Uterus (tissue), 4 donors: ENCODE results near the gene RB1. TPM values are rescaled to one million over a fixed set of nuclear protein-coding genes. Genes with fewer than 3 reads are reported as not detected.

Experiments
- DNase-seq, 2 donors: peaks; one replicate each; pipeline ENCODE4 v3.0.0-alpha.2; 2019 to 2020
- H3K27ac ChIP-seq, 2 donors: fragments of 200-600 bp; sonication (generic); 1 replicate in 1 of 2; 2 replicates in 1 of 2; pipeline ENCODE4 v1.5.1; 2016 to 2018
- H3K27me3 ChIP-seq, 2 donors: fragments of 200-600 bp; sonication (generic); one replicate each; pipeline ENCODE4 v1.5.1; 2018 to 2019; ENCODE audit warnings: control low read depth in 1 of 2
- H3K36me3 ChIP-seq, 2 donors: fragments of 200-600 bp; sonication (generic); one replicate each; pipeline ENCODE4 v1.5.1; 2019; ENCODE audit warnings: control low read depth in 1 of 2
- H3K4me1 ChIP-seq, 2 donors: fragments of 200-600 bp; sonication (generic); one replicate each; pipeline ENCODE4 v1.5.1; 2018 to 2019; ENCODE audit warnings: control low read depth in 1 of 2
- H3K4me3 ChIP-seq, 2 donors: fragments of 200-600 bp; sonication (generic); 1 replicate in 1 of 2; 2 replicates in 1 of 2; pipeline ENCODE4 v1.5.1; 2018 to 2019; ENCODE audit warnings: mild to moderate bottlenecking in 1 of 2
- H3K9me3 ChIP-seq, 2 donors: fragments of 200-600 bp; sonication (generic); one replicate each; pipeline ENCODE4 v1.5.1; 2019; ENCODE audit warnings: control low read depth in 1 of 2
- CTCF ChIP-seq, 4 experiments: fragments of 200-600 bp in 2 of 4; fragments of 450-650 bp in 2 of 4; sonication (generic) in 2 of 4; IDR thresholded peaks; one replicate each; pipeline ENCODE4 v1.5.1; 2016 to 2019; ENCODE audit warnings: antibody characterized with exemption in 4 of 4, mild to moderate bottlenecking in 2 of 4, moderate library complexity in 1 of 4
- POLR2A ChIP-seq, 2 donors: fragments of 450-650 bp; IDR thresholded peaks; one replicate each; pipeline ENCODE4 v1.6.1; 2016; ENCODE audit warnings: antibody characterized with exemption in 2 of 2, mild to moderate bottlenecking in 1 of 2, moderate library complexity in 1 of 2
- intact Hi-C: fragments of 100-400 bp; cut with DNase I; formaldehyde crosslinking; loops from one replicate; pipeline ENCODE4 v1.15.1; 2023; ENCODE audit warnings: low total_unique reads
- total RNA-seq, 4 donors: library from RNA; depleted of rRNA in 3 of 4; stranded (reverse); fragments of >200 nt in 3 of 4; gene quantifications; one replicate each; pipeline versions ENCODE4 v1.1.0 to v1.2.4, GENCODE V29; 2014 to 2023
- donor health status: DM: yes; HTN: yes; CAD: no.

RB1 gene
- total RNA-seq, 4 donors from 2014 or later, result 27.4 to 58.1 (median 33.9) TPM

DNA sequence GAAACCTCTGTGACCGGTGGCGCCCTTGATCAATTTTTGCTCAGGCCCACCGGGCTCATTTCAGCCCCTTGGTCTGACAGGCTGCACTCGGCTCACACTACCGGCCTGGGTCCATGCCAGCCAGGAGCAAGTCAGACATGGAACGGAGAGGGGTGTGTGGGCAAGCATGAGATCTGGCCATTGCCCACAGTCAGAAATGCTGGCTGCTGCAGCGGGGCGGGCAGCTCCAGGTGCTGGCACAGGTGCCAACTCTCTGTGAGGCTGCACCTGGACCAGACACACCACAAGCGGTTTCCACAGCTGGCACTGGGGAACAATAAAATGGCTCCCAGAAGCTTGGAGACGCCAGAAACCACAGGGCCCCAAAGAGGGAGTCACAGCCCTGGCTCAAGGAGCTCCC lies 153.0 kb downstream of the RB1 start:
- no peaks in the 10 kb centered on the region for H3K4me1 ChIP-seq
- no peak for DNase-seq
- H3K36me3 ChIP-seq, result no peaks in the 10 kb centered on the region
- TF ChIP-seq CTCF (IDR thresholded peaks at IDR 0.05) (no peak), POLR2A (IDR thresholded peaks at IDR 0.05) (no peak)
- no peaks in the 10 kb centered on the region for H3K27me3 ChIP-seq
- H3K9me3 ChIP-seq, result no peaks in the 10 kb centered on the region
- H3K4me3 ChIP-seq, result no peak overlapping the region
- no peak overlapping the region for H3K27ac ChIP-seq
- intact Hi-C loops, result no loop called here

DNA sequence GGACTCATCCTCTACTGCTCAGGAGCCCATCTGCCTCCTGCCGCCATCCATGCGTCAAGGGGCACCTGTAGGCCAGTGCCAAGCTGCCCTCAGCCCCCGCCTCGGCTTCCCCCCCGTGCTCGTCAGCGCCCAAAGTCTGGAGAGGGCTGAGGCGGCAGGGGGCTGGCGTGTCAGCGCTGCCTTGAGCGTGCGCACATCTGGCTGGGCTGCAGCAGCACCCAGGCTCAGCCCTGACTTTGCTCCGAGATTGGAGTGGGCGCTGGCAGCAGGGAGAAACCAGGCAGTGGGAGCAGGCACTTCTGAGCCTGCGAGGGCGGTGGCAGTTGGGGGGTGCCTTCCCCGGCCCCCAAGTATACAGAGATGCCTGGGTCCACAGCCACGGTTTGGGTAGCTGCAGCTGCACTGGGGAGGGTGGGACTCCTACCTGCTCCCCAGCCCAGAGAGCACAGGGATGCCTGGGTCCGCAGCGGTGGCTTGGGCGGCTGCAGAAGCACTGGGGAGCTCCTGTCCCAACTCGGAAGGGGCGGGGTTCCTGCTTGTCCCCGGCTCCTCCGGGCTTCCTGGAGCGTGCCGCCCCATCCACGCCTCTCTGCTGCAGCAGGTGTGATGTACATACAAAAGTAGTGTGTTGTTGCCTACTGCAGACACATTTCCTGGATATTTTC lies 154.2 kb downstream of the RB1 start:
- H3K4me3 ChIP-seq, result no peak overlapping the region

GRCh38 chr13:48475230-48475629 lies 171.7 kb downstream of the RB1 start:
- no peaks in the 10 kb centered on the region for H3K9me3 ChIP-seq
- no peaks in the 10 kb centered on the region for H3K36me3 ChIP-seq
- no peaks in the 10 kb centered on the region for H3K4me1 ChIP-seq
- intact Hi-C loops, result no loop called here
- no peak overlapping the region for H3K4me3 ChIP-seq
- no peak for DNase-seq
- TF ChIP-seq CTCF (IDR thresholded peaks at IDR 0.05) (no peak), POLR2A (IDR thresholded peaks at IDR 0.05) (no peak)
- no peaks in the 10 kb centered on the region for H3K27me3 ChIP-seq
- H3K27ac ChIP-seq, result no peak overlapping the region

More for the DNA sequence above, 154.2 kb downstream of the RB1 start:
- intact Hi-C loops, result no loop called here
- Histone ChIP-seq H3K9me3 (no peaks in the 10 kb centered on the region), H3K27ac (no peak overlapping the region), H3K36me3 (no peaks in the 10 kb centered on the region), H3K4me1 (no peaks in the 10 kb centered on the region), H3K27me3 (no peaks in the 10 kb centered on the region)
- DNase-seq, result no peak
- TF ChIP-seq CTCF (IDR thresholded peaks at IDR 0.05), result no peak
- TF ChIP-seq POLR2A (IDR thresholded peaks at IDR 0.05), result no peak

- H3K27ac ChIP-seq, result no peak overlapping the region
- intact Hi-C loops, result no loop called here
- H3K9me3 ChIP-seq, result no peaks in the 10 kb centered on the region
- no peaks in the 10 kb centered on the region for H3K27me3 ChIP-seq
- H3K4me3 ChIP-seq, result no peak overlapping the region
- TF ChIP-seq CTCF (IDR thresholded peaks at IDR 0.05) (no peak), POLR2A (IDR thresholded peaks at IDR 0.05) (no peak)
- no peaks in the 10 kb centered on the region for H3K4me1 ChIP-seq
- H3K36me3 ChIP-seq, result no peaks in the 10 kb centered on the region
- no peak for DNase-seq
Measured at GRCh38 chr13:48476215-48476614, 172.7 kb downstream of the RB1 start.

GRCh38 chr13:48476686-48477085 lies 173.1 kb downstream of the RB1 start:
- H3K4me3 ChIP-seq, result no peak overlapping the region
- H3K4me1 ChIP-seq, result no peaks in the 10 kb centered on the region
- no peaks in the 10 kb centered on the region for H3K9me3 ChIP-seq
- no peak for DNase-seq
- H3K27me3 ChIP-seq, result no peaks in the 10 kb centered on the region
- no peak overlapping the region for H3K27ac ChIP-seq
- no peaks in the 10 kb centered on the region for H3K36me3 ChIP-seq
- TF ChIP-seq POLR2A (IDR thresholded peaks at IDR 0.05) (no peak), CTCF (IDR thresholded peaks at IDR 0.05) (no peak)
- intact Hi-C loops, result no loop called here
